Urothelium cell line (cell line): ENCODE measurements around the gene HSPG2.
"Not testable (repeated sequence)": the region's sequence is repeated elsewhere in the genome, so short reads cannot be mapped to it uniquely, and the experiment has no call there.

Source experiments
- DNase-seq: peaks from one replicate; pipeline ENCODE4 v3.0.0; 2011; ENCODE audit warnings: low spot score, mixed read lengths
- FAIRE-seq: peaks from 2 replicates; lab custom pipeline; 2011; peaks lifted over from hg19 to GRCh38; lab: Jason Lieb, UNC

The HSPG2 gene

DNA sequence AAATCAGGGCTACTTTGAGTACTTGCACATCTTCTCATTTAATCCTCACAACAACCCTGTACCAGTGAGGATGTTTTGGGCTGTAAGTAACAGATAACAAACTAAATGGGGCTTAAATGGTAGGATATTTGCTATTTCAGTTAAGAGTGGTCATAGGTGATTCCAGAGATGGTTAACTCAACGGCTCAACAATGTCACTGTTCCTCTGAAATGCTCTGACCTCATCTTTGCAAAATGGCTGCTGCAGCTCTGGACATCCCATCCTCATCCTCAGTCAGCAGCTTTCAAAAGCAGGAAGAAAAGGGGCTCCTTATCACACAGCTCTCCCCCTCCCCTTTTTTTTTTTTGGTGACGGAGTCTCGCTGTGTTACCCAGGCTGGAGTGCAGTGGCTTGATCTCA is 123.6 kb downstream of the HSPG2 start:
- FAIRE-seq: no peak

DNA sequence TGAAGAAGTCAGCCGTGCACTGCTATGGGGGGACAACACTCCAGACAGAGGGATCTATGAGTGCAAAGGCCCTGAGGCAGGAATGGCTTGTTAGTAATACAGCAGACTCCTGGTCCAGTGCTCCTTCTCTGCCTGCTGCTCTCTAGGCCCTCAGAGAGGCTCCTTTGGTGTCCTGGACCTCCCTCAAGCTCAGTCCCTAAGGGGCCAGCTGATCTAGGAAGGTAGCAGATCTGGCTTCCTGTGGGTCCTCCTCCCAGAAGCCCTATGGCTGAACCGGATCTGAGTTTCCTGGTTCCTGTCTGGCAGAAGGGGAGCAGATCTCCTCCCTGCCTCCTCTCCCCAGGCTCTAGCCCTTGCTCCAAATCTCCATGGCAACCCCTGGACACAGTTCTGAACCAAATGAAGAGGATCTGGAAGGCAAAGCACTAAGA is 125.2 kb downstream of the HSPG2 start, which contains the start of gene LDLRAD2:
Gene LDLRAD2, plus strand, starts transcription at position 391 of the 431 bp plus-strand sequence. CDS start 187 bp downstream, outside the sequence.
- FAIRE-seq (no peak), DNase-seq (no peak)

More for the DNA sequence above, 123.6 kb downstream of the HSPG2 start:
- no peak for DNase-seq

DNA sequence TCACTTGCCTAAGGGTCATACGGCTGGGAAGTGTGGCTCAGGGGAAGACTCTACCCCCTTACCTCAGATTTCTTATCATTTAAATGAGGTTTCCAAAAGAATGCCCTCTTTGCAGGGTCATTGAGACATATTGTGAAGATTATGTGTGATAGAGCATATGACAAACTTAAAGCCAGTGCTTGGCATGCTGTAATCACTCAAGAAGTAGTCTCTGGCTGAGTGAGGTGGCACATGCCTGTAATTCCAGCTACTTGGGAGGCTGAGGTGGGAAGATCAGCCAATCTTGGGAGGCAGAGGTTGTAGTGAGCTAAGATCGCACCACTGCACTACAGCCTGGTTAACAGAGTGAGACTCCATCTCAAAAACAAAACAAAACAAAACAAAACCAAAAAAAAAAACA is 132.6 kb downstream of the HSPG2 start:
- FAIRE-seq (no peak), DNase-seq (no peak)

DNA sequence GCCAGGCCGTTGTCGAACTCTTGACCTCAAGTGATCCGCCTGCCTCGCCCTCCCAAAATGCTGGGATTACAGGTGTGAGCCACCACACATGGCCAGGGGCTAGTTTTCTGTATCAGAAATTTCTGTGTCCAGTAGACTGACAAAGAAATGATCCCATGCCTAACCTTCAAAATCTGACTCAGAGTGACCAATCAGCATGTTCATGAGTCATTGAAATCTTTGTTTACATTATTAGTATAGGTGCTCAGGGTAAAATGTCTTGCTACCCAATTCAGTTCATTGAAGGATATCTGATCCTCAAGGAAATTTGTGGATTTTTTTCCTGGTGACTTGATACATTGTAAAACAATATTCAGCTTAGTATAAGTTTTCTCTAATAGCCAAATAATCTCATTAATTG is 136.0 kb downstream of the HSPG2 start:
- DNase-seq (no peak), FAIRE-seq (no peak)

DNA sequence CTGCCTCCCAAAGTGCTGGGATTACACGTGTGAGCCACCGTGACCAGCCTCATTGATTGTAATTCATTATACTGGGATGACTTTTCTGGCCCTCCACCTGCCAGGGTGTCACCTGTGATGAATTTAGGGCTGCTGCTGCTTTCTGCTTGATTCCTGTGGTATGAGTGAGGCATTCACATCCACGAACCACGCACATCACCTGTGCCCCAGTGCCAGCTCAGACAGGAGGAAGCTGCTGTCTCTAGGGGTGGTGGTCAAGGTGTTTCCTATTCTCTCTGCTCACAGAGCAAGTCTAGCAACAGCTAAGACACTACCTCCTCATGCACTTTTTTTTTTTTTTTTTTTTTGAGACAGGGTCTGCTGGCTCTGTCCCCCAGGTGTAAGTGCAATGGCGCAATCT is 137.4 kb downstream of the HSPG2 start:
- no peak for FAIRE-seq

DNA sequence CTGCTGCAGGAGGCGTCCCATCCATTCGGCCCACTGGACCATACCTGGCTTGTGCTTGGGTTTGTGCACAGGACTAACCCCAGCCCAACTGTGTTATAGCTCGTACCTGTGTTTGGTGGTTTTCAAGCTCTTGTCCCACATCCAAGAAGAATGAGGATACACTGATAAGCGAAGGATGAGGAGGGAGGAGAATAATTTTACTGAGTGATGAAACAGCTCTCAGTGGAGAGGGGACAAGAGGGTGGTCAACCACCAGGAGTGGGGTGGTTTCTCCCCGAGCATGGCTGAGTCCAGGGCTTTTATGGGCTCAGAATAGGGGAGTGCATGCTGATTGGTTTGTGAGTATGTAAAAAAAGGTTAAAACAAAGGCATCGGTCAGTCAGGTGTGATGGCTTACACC is 142.0 kb downstream of the HSPG2 start:
- FAIRE-seq: no peak
- DNase-seq: no peak

More for the DNA sequence above, 137.4 kb downstream of the HSPG2 start:
- no peak for DNase-seq

DNA sequence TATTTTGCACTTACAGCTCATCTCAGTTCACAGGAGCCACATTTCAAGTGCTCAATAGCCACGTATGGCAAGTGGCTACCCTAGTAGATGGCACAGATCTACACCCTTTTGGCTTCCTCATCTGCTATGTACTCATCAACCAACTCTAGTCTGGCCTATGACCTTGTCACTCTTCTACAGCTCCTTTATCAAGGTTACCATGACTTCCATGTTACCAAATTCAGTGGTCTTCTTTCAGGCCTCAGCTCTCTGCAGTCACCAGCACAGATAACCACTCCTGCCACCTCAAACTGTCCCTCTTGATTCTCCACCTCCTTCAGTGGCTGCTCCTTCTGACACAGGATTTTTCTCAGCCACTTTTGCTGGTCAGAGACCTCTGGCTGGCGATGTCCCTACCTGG is 142.5 kb downstream of the HSPG2 start:
- no peak for FAIRE-seq
- no peak for DNase-seq

DNA sequence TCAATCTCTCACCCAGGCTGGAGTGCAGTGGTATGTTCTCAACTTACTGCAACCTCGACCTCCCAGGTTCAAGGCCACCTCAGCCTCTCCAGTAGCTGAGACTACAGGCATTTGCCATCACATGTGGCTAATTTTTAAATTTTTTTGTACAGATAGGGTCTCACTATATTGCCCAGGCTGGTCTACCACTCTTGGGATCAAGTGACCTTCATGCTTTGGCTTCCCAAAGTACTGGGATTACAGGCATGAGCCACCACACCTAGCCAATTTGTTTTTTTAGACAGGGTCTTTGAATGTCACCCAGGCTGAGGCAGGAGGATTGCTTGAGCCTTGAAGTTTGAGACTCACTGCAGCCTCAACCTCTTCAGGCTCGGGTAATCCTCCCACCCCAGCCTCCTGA is 144.0 kb downstream of the HSPG2 start:
- FAIRE-seq (no peak), DNase-seq (no peak)

DNA sequence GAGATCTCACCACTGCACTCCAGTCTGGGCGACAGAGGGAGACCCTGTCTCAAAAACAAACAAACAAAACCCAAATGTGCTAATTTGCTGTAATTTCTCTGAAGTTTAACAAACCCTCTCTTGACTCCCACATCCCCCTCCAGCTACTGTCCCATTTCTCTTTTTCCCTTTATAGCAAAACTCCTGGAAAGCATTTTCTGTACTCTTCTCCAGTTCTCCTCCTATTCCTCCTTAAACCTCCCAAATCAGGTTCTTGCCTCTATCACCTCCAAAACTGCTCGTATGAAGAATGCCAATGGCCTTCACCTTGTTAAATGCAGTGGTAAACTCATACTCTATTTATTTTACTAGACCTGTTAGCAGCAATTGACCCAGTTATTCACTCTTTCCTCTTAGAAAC is 150.5 kb downstream of the HSPG2 start:
- DNase-seq (no peak), FAIRE-seq (no peak)

DNA sequence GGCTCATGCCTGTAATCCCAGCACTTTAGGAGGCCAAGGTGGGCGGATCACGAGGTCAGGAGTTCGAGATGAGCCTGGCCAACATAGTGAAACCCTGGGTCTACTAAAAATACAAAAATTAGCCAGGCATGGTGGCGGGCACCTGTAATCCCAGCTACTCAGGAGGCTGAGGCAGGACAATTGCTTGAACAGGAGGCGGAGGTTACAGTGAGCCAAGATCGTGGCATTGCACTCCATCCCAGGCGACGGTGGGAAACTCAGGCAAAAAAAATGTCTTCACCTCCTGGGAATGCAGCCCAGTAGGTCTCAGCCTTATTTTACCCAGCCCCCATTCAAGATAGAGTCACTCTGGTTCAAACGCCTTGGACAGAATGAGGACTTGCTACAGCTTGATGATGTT is 151.3 kb downstream of the HSPG2 start:
- not testable (repeated sequence) for DNase-seq, FAIRE-seq

DNA sequence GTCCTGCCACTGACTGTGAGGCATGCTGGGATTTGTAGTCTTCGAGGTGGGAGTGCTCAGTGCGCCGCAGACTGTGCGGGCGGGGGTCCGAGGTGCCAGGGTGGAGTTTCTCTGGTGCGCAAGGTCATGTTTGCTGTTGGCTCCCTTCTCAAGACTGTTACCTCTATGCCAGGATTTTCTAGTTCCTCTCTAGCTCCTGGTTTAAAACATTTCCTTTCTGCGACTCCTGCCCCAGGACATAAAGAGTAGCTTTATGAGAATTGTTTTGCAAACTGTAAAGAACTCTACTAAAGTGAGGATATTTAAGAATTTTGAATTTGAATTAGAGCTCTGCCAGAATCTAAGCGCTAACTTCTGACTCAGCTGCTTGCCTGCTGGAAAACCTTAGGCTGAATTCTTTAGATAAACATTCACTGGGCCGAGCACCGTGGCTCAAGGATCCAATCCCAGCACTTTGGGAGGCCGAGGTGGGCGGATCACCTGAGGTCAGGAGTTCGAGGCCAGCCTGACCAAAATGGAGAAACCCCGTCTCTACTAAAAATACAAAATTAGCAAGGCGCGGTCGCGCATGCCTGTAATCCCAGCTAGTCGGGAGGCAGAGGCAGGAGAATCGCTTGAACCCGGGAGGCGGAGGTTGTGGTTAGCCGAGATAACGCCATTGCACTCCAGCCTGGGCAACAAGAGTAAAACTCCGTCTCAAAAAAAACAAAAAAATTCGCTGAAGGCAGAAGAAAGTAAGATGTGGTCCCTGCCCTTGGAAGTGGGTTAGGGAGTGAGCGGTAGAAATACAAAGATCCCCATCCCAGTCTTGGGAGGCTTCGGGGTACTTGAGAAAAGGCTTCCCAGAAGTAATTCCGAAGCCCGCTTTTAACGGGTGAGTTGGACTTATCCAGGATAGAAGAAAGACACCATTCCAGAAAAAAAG is 153.2 kb downstream of the HSPG2 start:
- DNase-seq (no peak), FAIRE-seq (no peak)

DNA sequence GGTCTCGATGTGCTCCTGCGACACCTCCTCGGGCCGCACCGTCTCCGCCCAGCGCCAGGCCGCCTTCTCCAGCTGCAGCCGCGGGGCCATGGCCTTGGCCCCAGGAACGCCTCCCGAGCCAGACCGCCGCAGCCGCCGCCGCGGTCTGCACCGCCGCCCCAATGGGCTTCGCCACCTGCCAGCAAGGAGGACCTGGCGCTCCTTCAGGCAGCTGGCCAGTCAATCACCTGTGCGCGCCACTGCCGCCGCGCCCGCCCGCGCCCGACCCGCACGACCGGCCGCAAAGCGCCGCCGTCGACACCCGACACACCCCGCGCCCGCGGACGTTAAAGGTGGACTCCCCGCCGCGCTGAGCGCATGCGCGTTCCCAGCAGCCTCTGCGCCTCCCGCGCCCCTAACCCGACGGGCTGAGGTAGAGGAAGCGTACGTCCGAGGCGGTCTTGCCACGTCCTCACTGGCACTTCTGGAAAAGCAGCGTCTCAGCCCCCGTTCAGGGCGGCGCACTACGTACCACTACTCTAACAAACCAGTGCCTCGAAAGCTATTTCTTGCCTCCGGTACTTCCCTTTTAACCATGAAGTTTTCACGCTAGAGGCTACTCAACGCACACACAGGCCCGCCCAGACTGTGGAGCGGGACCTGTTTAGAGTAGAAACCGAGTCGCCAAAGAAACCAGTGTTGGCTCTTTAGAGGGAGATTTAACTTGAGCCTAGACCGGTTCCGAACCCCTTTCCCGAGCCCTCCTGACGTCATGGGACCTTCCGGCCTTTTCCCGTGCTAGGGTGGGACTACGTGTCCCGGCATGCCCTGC is 154.0 kb downstream of the HSPG2 start, which contains the start of gene USP48:
Gene USP48, minus strand, starts transcription at position 282 of the 811 bp plus-strand sequence. Its CDS starts 192 bp downstream, at position 90.
- DNase-seq: peak; percentile 98
- FAIRE-seq: peak; percentile 88

DNA sequence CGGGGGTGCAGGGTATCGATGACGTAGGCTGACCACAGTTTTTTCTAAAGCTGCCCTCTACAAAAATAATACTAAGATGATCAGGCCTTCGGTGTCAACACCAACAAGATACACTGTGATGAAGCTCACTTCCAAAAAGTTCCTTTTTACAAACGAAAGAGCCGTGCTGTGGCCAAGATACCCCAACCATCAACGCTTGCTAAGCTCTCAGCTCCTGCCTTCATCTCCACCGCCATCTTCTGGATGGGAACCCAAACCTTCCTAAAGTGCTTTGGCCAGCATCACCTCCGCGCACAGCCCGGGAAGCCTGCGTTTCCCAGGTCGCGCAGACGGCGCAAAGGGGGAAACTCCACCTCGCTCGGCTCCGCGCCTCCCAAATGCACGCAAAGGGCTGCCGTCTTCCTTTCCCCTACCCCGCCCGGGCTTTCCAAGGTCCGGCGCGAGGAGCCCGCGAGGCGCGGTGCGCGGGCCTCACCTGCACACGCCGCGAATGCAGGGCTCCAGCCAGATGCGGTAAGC is 154.7 kb downstream of the HSPG2 start:
- FAIRE-seq: no peak
- DNase-seq: peak; percentile 27

DNA sequence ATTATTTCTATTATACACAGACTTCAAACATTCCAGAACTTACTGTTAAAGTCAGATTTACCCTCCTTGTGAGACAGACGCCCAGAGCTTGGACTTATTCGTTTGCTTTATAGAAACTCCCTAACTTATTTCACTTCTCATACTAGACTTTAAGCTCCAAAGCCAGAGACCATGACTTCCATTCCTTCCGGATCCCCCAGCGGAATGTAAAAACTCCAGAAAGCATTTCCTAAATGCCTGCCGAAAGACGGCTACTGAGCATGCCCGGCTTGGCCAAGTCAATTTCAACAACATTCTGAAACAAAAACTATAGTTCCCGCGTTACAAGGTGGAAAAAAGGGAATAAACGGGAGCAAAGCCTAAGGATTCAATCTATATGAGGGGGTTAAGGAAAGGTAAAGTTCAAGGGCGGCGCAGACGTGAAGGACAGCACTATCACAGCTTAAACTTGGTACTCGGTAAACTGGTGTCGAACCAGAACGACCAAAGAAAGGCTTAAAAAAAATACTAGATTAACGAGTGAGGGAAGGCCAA is 155.2 kb downstream of the HSPG2 start:
- DNase-seq: no peak
- no peak for FAIRE-seq

DNA sequence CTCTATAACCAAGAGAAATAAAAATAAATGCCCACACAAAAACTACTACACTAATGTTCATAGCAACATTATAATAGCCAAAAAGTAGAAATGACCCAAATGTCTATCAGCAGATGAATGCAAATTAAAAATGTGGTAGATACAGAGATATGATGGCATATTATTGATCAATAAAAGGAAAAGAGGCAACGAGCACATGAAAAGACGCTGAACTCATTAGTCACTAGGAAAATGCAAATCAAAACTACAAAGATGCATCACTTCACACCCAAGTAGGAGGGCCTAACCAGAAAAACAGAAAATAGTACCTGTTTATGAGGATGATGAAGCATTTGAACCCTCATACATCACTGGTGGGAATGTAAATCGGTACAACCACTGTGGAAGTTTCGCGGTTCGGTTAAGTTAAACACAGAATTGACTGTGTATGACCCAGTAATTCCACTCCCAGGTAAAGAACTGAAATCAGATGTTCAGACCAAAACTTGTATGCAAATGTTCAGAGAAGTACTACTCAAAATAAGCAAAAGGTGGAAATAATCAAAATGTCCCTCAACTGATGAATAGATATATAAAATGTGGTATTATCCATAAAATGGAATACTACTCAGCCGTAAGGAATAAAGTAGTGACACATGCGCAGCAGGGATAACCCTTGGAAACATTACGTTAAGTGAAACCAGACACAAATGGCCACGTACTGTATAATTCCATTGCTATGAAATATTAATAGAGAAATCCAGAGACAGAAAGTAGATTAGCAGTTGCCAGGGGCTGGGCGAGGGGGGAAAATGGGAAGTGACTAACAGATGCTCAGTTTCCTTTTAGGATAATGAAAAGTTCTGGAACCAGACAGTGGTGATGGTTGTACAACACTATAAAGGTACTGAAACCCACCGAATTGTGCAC is 157.2 kb downstream of the HSPG2 start:
- FAIRE-seq (no peak), DNase-seq (no peak)

DNA sequence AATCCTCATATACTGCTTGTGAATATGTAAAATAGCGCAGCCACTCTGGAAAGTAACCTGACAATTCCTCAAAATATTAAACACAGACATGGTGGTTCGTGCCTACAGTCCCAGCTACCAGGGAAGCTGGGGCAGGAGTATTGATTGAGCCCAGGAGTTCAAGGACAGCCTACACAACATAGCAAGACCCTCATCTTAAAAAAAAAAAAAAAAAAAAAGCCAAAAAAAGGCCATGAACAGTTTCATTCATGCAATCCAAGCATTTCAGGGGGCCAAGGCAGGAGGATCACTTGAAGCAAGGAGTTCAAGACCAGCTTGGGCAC is 158.7 kb downstream of the HSPG2 start:
- FAIRE-seq: no peak
- no peak for DNase-seq

DNA sequence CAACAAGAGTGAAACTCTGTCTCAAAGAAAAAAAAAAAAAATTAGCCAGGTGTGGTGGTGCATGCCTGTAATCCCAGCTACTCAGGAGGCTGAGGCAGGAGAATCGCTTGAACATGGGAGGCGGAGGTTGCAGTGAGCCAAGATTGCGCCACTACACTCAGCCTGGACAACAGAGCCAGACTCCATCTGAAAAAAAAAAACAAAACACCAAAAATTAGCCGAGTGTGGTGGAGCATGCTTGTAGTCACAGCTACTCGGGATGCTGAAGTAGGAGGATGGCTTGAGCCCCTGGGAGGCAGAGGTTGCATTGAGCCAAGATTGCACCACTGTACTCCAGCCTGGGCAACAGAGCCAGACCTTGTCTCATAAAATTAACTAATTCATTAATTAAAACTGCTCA is 160.2 kb downstream of the HSPG2 start:
- not testable (repeated sequence) for DNase-seq, FAIRE-seq

DNA sequence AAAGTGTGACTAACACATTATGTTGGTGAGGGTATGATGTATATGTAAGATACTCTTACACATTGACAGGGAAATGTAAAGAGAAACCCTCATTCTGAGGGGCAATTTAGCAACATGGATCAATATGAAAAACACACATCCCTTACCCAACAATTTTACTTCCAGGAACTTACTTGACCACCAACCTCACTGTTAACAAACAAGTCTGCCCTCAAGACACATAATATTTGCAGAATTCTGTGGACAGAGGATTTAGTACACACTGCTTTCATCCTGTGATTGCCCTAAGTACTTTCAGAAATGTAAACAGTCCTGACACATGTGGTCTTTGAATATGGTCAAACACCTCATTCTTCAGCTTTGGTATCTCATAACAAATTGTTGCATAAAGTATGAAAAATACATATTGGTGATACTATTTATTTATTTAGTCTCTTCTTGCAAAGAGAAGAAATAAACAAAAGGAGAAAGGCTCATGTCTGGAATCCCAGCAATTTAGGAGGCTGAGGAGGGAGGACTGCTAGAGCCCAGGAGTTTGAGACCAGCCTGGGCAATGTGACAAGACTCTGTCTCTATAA is 161.0 kb downstream of the HSPG2 start:
- FAIRE-seq (no peak), DNase-seq (no peak)

DNA sequence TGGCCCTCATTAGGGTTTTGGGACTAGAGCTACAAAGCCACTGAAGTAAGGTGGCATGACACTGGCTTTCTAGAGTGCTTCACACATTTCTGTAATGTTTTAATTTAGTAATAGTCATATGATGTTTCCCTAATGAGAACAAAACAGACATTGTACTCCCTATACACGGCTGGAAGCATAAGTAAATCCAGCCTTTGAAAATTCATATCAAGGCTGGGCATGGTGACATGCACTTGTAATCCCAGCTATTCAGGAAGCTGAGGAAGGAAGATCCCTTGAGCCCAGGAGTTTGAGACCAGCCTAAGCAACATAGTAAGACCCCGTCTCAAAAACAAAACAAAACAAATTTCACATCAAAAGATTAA is 161.6 kb downstream of the HSPG2 start:
- DNase-seq (no peak), FAIRE-seq (no peak)
